Neutrophil (primary cell): ENCODE measurements around the gene CFAP54.

Experiments
- H3K27ac ChIP-seq: fragments of 200-600 bp; sonication (generic); 2 replicates; pipeline ENCODE4 v1.5.1; 2016; ENCODE audit warnings: mild to moderate bottlenecking, moderate library complexity
- H3K27me3 ChIP-seq: fragments of 200-600 bp; sonication (generic); 2 replicates; pipeline ENCODE4 v1.6.0; 2016; ENCODE audit warnings: mild to moderate bottlenecking
- H3K36me3 ChIP-seq: fragments of 200-600 bp; sonication (generic); 2 replicates; pipeline ENCODE4 v1.5.1; 2017
- H3K4me1 ChIP-seq, 2 experiments: fragments of 200-600 bp in 1 of 2; sonication (generic) in 1 of 2; 1 replicate in 1 of 2; 2 replicates in 1 of 2; pipeline versions ENCODE4 v1.5.1 to v1.6.1; 2013 to 2016; ENCODE audit warnings: low read depth in 1 of 2, low read length in 1 of 2, mild to moderate bottlenecking in 1 of 2, moderate library complexity in 1 of 2; ENCODE audit not compliant: control insufficient read depth in 1 of 2, insufficient read depth in 1 of 2
- H3K4me3 ChIP-seq, 2 experiments: fragments of 200-600 bp in 1 of 2; sonication (generic) in 1 of 2; 1 replicate in 1 of 2; 2 replicates in 1 of 2; pipeline ENCODE4 v1.5.1; 2013 to 2016; ENCODE audit warnings: low read depth in 1 of 2, low read length in 1 of 2, mild to moderate bottlenecking in 1 of 2, moderate library complexity in 1 of 2
- H3K9me3 ChIP-seq: fragments of 200-600 bp; sonication (generic); 2 replicates; pipeline ENCODE4 v1.5.1; 2016
- TF ChIP-seq, protein P1 (sequence below): fragments of 200-600 bp; sonication (generic); IDR thresholded peaks from 2 replicates; pipeline ENCODE4 v1.5.1; 2016; ENCODE audit warnings: antibody characterized with exemption

Gene CFAP54

DNA sequence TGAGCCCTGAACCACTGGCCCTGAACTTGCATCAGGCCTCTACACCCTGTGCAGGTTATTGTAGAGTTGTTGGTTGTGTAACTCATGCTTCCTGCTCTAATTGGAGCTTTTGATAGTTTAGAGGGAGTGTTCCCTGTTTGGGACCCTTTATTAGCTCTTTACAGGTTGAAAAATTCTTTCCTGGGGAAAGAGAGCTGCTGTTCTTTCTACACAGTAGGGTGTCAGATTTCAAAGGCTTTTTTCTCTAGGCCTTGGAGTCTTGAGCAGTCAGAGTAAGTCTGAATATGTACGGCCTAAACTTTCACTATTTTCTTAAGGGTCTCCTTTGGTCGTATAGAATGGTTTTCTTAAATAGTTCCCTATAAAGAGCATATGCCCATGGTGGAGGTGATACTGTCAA, 356.9 kb downstream of the CFAP54 start:
- H3K4me3 ChIP-seq, result no peak overlapping the region
- no peaks in the 10 kb centered on the region for H3K4me1 ChIP-seq
- no peaks in the 10 kb centered on the region for H3K36me3 ChIP-seq
- TF ChIP-seq, protein P1, sequence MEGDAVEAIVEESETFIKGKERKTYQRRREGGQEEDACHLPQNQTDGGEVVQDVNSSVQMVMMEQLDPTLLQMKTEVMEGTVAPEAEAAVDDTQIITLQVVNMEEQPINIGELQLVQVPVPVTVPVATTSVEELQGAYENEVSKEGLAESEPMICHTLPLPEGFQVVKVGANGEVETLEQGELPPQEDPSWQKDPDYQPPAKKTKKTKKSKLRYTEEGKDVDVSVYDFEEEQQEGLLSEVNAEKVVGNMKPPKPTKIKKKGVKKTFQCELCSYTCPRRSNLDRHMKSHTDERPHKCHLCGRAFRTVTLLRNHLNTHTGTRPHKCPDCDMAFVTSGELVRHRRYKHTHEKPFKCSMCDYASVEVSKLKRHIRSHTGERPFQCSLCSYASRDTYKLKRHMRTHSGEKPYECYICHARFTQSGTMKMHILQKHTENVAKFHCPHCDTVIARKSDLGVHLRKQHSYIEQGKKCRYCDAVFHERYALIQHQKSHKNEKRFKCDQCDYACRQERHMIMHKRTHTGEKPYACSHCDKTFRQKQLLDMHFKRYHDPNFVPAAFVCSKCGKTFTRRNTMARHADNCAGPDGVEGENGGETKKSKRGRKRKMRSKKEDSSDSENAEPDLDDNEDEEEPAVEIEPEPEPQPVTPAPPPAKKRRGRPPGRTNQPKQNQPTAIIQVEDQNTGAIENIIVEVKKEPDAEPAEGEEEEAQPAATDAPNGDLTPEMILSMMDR, result no peak
- H3K27me3 ChIP-seq, result no peaks in the 10 kb centered on the region
- H3K27ac ChIP-seq, result no peak overlapping the region
- no peaks in the 10 kb centered on the region for H3K9me3 ChIP-seq

DNA sequence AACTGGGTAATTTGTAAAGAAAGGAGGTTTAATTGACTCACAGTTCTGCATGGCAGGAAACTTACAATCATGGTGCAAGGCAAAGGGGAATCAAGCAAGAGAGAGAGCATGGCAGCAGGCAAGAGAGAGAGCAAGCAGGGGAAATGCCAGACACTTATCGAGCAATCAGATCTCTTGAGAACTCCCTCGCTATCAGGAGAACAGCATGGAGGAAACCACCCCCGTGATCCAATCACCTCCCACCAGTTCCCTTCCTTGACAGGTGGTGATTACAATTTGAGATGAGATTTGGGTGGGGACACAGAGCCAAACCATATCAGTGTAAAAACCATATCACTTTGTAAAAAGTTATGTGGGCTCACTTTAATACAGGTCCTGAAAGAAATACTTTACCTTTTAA, 361.3 kb downstream of the CFAP54 start:
- Histone ChIP-seq H3K9me3 (no peaks in the 10 kb centered on the region), H3K4me1 (no peaks in the 10 kb centered on the region), H3K27ac (no peak overlapping the region), H3K36me3 (no peaks in the 10 kb centered on the region), H3K27me3 (no peaks in the 10 kb centered on the region), H3K4me3 (no peak overlapping the region)
- TF ChIP-seq, protein P1, result no peak

DNA sequence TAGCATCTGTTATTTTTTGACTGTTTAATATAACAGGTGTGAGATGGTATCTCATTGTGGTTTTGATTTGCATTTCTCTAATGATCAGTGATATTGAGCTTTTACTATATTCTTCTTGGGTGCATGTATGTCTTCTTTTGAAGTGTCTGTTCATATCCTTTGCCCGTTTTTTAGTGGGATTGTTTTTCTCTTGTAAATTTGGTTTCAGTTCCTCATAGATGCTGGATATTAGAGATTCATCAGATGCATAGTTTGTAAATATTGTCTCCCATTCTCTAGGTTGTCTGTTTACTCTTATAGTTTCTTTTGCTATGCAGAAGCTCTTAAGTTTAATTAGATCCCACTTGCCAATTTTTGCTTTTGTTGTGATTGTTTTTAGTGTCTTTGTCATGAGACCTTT, 368.8 kb downstream of the CFAP54 start:
- no peak overlapping the region for H3K27ac ChIP-seq
- no peaks in the 10 kb centered on the region for H3K4me1 ChIP-seq
- no peaks in the 10 kb centered on the region for H3K9me3 ChIP-seq
- H3K36me3 ChIP-seq, result no peaks in the 10 kb centered on the region
- no peaks in the 10 kb centered on the region for H3K27me3 ChIP-seq
- no peak overlapping the region for H3K4me3 ChIP-seq
- TF ChIP-seq, protein P1, result no peak

DNA sequence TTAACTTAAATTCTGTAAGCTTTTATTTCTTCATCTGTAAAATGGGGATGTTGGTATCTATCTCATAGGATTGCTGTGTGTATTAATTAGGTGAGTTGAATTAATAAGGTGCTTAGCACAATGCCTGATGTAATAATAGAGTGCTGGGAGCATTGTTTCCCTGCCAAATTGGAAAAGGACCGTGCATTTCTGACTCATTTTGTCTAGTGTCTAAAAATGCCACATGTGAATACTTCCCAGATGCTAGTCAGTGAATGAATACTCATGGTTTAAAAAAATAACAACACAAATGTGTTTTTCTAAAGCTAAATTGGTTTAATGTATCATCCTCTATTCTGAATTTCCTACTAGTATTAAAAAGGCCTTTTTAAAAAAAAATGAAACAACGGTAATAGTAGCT, 372.3 kb downstream of the CFAP54 start:
- peaks cover 12% of the 10 kb centered on the region for H3K27me3 ChIP-seq
- no peaks in the 10 kb centered on the region for H3K4me1 ChIP-seq
- no peak overlapping the region for H3K4me3 ChIP-seq
- H3K36me3 ChIP-seq, result no peaks in the 10 kb centered on the region
- no peak overlapping the region for H3K27ac ChIP-seq
- no peaks in the 10 kb centered on the region for H3K9me3 ChIP-seq
- TF ChIP-seq, protein P1, result no peak

DNA sequence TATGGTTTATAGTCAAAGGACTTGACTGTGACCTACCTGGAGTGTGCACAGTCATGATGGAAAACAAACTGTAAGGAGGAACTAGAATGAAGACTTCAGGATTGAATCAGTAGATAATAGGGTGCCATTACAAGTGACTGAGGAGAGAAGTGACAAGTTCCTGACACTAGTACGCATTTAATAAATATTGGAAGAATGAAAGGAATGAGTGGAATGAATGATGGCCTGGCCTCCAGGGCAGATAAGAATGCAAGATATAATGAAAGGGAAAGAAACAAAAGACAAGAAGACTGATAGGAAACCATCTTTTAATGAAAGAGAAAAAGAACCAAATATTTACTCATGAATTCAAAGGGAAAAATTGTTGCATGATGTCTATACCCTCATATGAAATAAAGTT, 372.9 kb downstream of the CFAP54 start:
- Histone ChIP-seq H3K36me3 (no peaks in the 10 kb centered on the region), H3K27ac (no peak overlapping the region), H3K4me1 (no peaks in the 10 kb centered on the region), H3K9me3 (no peaks in the 10 kb centered on the region), H3K27me3 (peaks cover 16% of the 10 kb centered on the region), H3K4me3 (no peak overlapping the region)
- TF ChIP-seq, protein P1, result no peak

DNA sequence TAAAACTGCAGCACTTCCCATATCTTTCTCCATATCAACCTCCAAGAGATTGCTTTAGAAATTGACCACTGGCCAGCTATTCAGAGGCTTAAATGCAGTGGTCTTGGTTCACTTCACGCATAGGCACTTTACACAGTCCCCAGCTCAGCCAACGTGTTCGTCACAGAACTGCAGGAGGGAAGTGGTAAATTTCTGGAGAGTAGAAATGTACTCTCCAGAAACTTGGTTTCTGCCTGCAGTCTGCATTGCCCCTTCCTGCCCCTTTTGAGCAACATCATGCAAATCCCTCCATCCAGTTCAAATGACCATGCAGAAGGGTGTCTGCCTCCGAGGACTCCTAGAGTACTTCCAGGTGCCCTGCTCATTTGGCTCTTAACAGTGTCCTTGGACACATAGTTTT, 375.0 kb downstream of the CFAP54 start:
- Histone ChIP-seq H3K27me3 (peaks cover 16% of the 10 kb centered on the region), H3K27ac (no peak overlapping the region), H3K36me3 (no peaks in the 10 kb centered on the region), H3K4me1 (no peaks in the 10 kb centered on the region), H3K9me3 (no peaks in the 10 kb centered on the region), H3K4me3 (no peak overlapping the region)
- TF ChIP-seq, protein P1, result no peak
